Left hindlimb (tissue), 1 donor: ENCODE data around the gene AHR.

ENCODE experiments used
- DNase-seq: peaks from one replicate; pipeline ENCODE4 v3.0.0-alpha.2; 2018

AHR gene

GRCh38 chr7:17305387-17306171 lies 7.1 kb downstream of the AHR start:
- DNase-seq = no peak

- DNase-seq = no peak
Measured at GRCh38 chr7:17307000-17307399, 8.5 kb downstream of the AHR start.

- no peak for DNase-seq
Measured at GRCh38 chr7:17307558-17307957, 9.1 kb downstream of the AHR start.

GRCh38 chr7:17307969-17308648 lies 9.7 kb downstream of the AHR start:
- no peak for DNase-seq

GRCh38 chr7:17311194-17311593 lies 12.7 kb downstream of the AHR start:
- no peak for DNase-seq

GRCh38 chr7:17311952-17312351 lies 13.5 kb downstream of the AHR start:
- no peak for DNase-seq

GRCh38 chr7:17312641-17313040 lies 14.2 kb downstream of the AHR start:
- DNase-seq = no peak

- no peak for DNase-seq
Measured at GRCh38 chr7:17313194-17313593, 14.7 kb downstream of the AHR start.

- DNase-seq = no peak
Measured at GRCh38 chr7:17315974-17316373, 17.5 kb downstream of the AHR start.

- no peak for DNase-seq
Measured at GRCh38 chr7:17318146-17318545, 19.7 kb downstream of the AHR start.

- no peak for DNase-seq
Measured at GRCh38 chr7:17319164-17320101, 21.0 kb downstream of the AHR start.

- no peak for DNase-seq
Measured at GRCh38 chr7:17320102-17320497, 21.6 kb downstream of the AHR start.

GRCh38 chr7:17320657-17321056 lies 22.2 kb downstream of the AHR start:
- no peak for DNase-seq

- DNase-seq = no peak
Measured at GRCh38 chr7:17325364-17325763, 26.9 kb downstream of the AHR start.

- DNase-seq = no peak
Measured at GRCh38 chr7:17326378-17326777, 27.9 kb downstream of the AHR start.

GRCh38 chr7:17328641-17329040 lies 30.2 kb downstream of the AHR start:
- DNase-seq = no peak

- no peak for DNase-seq
Measured at GRCh38 chr7:17329440-17329839, 31.0 kb downstream of the AHR start.

- no peak for DNase-seq
Measured at GRCh38 chr7:17331891-17332501, 33.5 kb downstream of the AHR start.

- DNase-seq = no peak
Measured at GRCh38 chr7:17333221-17333620, 34.8 kb downstream of the AHR start.

GRCh38 chr7:17336168-17336567 lies 37.7 kb downstream of the AHR start:
- no peak for DNase-seq

- DNase-seq = no peak
Measured at GRCh38 chr7:17339139-17339538, 40.7 kb downstream of the AHR start.

- no peak for DNase-seq
Measured at GRCh38 chr7:17339952-17340351, 41.5 kb downstream of the AHR start.

- DNase-seq = no peak
Measured at GRCh38 chr7:17340655-17341054, 42.2 kb downstream of the AHR start.
